Epithelial cell of proximal tubule (primary cell): ENCODE measurements around the gene SMC2. TPM values are rescaled to one million over a fixed set of nuclear protein-coding genes. Genes with fewer than 3 reads are reported as not detected.
A peak's percentile ranks its signal among the peaks of the same experiment; 100 is the strongest.

Experiments
- DNase-seq: peaks from one replicate; pipeline ENCODE4 v3.0.0-alpha.2; 2011; ENCODE audit warnings: low read depth
- H3K4me3 ChIP-seq: 2 replicates; pipeline ENCODE4 v1.5.1; 2011; ENCODE audit warnings: low read depth, mild to moderate bottlenecking, low read length
- CTCF ChIP-seq: conservative IDR thresholded peaks from 2 replicates; pipeline ENCODE4 v1.5.1; 2012; ENCODE audit warnings: low read depth, mild to moderate bottlenecking, low read length
- total RNA-seq: library from RNA; depleted of rRNA; stranded (reverse); fragments of >200 nt; gene quantifications from 2 replicates; pipeline ENCODE4 v1.2.3, GENCODE V29; 2015

SMC2 gene
- total RNA-seq, 1 donor from 2014 or later = 23.1 TPM

- TF ChIP-seq CTCF = no peak
- DNase-seq = peak; percentile 59
- no peak overlapping the region for H3K4me3 ChIP-seq
Measured at GRCh38 chr9:104074876-104075275, 19.2 kb upstream of the SMC2 start.

- H3K4me3 ChIP-seq = no peak overlapping the region
- no peak for TF ChIP-seq CTCF
- peak; percentile 60 for DNase-seq
Measured at GRCh38 chr9:104075801-104076753, 18.0 kb upstream of the SMC2 start.

- TF ChIP-seq CTCF = no peak
- no peak for DNase-seq
- H3K4me3 ChIP-seq = no peak overlapping the region
Measured at GRCh38 chr9:104078596-104078995, 15.5 kb upstream of the SMC2 start.

GRCh38 chr9:104080983-104081382 is 13.1 kb upstream of the SMC2 start:
- no peak overlapping the region for H3K4me3 ChIP-seq
- DNase-seq = no peak
- no peak for TF ChIP-seq CTCF

GRCh38 chr9:104082168-104082567 is 11.9 kb upstream of the SMC2 start:
- no peak for DNase-seq
- no peak overlapping the region for H3K4me3 ChIP-seq
- no peak for TF ChIP-seq CTCF

- no peak for TF ChIP-seq CTCF
- no peak overlapping the region for H3K4me3 ChIP-seq
- no peak for DNase-seq
Measured at GRCh38 chr9:104085525-104085924, 8.6 kb upstream of the SMC2 start.

GRCh38 chr9:104087894-104088293 is 6.2 kb upstream of the SMC2 start:
- no peak overlapping the region for H3K4me3 ChIP-seq
- no peak for TF ChIP-seq CTCF
- DNase-seq = no peak
